ENCODE results near the gene TP53I11.

TP53I11 gene

GRCh38 chr11:44911029-44911814 lies 39.5 kb downstream of the TP53I11 start:
- DNase-seq = peak; percentile 73

GRCh38 chr11:44910591-44910990 lies 40.1 kb downstream of the TP53I11 start:
- DNase-seq = no peak

GRCh38 chr11:44909557-44909956 lies 41.1 kb downstream of the TP53I11 start:
- no peak for DNase-seq

- DNase-seq = no peak
Observed at GRCh38 chr11:44906649-44907048, 44.0 kb downstream of the TP53I11 start.

GRCh38 chr11:44905131-44905866 lies 45.4 kb downstream of the TP53I11 start:
- no peak for DNase-seq

GRCh38 chr11:44904261-44905020 lies 46.2 kb downstream of the TP53I11 start:
- DNase-seq = no peak

- no peak for DNase-seq
Observed at GRCh38 chr11:44903518-44903917, 47.2 kb downstream of the TP53I11 start.

- DNase-seq = no peak
Observed at GRCh38 chr11:44903035-44903434, 47.6 kb downstream of the TP53I11 start.

GRCh38 chr11:44901786-44902185 lies 48.9 kb downstream of the TP53I11 start:
- DNase-seq = no peak

GRCh38 chr11:44901120-44901633 lies 49.5 kb downstream of the TP53I11 start:
- no peak for DNase-seq

GRCh38 chr11:44899959-44900358 lies 50.7 kb downstream of the TP53I11 start:
- peak; percentile 16 for DNase-seq

- peak; percentile 63 for DNase-seq
Observed at GRCh38 chr11:44893846-44894617, 56.7 kb downstream of the TP53I11 start.

GRCh38 chr11:44893308-44893822 lies 57.3 kb downstream of the TP53I11 start:
- no peak for DNase-seq

- no peak for DNase-seq
Observed at GRCh38 chr11:44892843-44893242, 57.8 kb downstream of the TP53I11 start.

GRCh38 chr11:44889266-44889665 lies 61.4 kb downstream of the TP53I11 start:
- no peak for DNase-seq

GRCh38 chr11:44887636-44888035 lies 63.0 kb downstream of the TP53I11 start:
- no peak for DNase-seq

GRCh38 chr11:44886790-44887140 lies 63.9 kb downstream of the TP53I11 start:
- DNase-seq = no peak

- DNase-seq = no peak
Observed at GRCh38 chr11:44885919-44886789, 64.5 kb downstream of the TP53I11 start.

- no peak for DNase-seq
Observed at GRCh38 chr11:44885065-44885810, 65.4 kb downstream of the TP53I11 start.

GRCh38 chr11:44884056-44884455 lies 66.6 kb downstream of the TP53I11 start:
- no peak for DNase-seq

- no peak for DNase-seq
Observed at GRCh38 chr11:44883277-44883676, 67.4 kb downstream of the TP53I11 start.
